ENCODE data around the gene MYLK4.
"Not testable (repeated sequence)": the region's sequence is repeated elsewhere in the genome, so short reads cannot be mapped to it uniquely, and the experiment has no call there.

MYLK4 gene

GRCh38 chr6:2765166-2765895, 14.6 kb upstream of the MYLK4 start, which contains the start of gene WRNIP1:
Gene WRNIP1 (plus strand): TSS chr6:2765393. CDS start chr6:2765623, 230 bp downstream.
- TF ChIP-seq CTCF (IDR thresholded peaks at IDR 0.05; ENCODE audit: low read depth, low read length, missing control alignments): peak; percentile 28
- DNase-seq (ENCODE audit: extremely low read depth, low read depth): peak; percentile 93
- H3K4me3 ChIP-seq (replicated peaks; ENCODE audit: low read depth, low read length): peak within 1 kb of the TSS; percentile 90

GRCh38 chr6:2764610-2765165, 14.0 kb upstream of the MYLK4 start:
- no peak for TF ChIP-seq CTCF (IDR thresholded peaks at IDR 0.05; ENCODE audit: low read depth, low read length, missing control alignments)
- no peak for DNase-seq (ENCODE audit: extremely low read depth, low read depth)
- peak overlapping the region; percentile 52 for H3K4me3 ChIP-seq (replicated peaks; ENCODE audit: low read depth, low read length)

- TF ChIP-seq CTCF (IDR thresholded peaks at IDR 0.05; ENCODE audit: low read depth, low read length, missing control alignments): no peak
- H3K4me3 ChIP-seq (replicated peaks; ENCODE audit: low read depth, low read length): peak overlapping the region; percentile 52
- DNase-seq (ENCODE audit: extremely low read depth, low read depth): no peak
Observed at GRCh38 chr6:2763876-2764540, 13.3 kb upstream of the MYLK4 start.

GRCh38 chr6:2763345-2763841, 12.7 kb upstream of the MYLK4 start:
- no peak for DNase-seq (ENCODE audit: extremely low read depth, low read depth)
- no peak overlapping the region for H3K4me3 ChIP-seq (replicated peaks; ENCODE audit: low read depth, low read length)
- TF ChIP-seq CTCF (IDR thresholded peaks at IDR 0.05; ENCODE audit: low read depth, low read length, missing control alignments): no peak

- not testable (repeated sequence) for DNase-seq (ENCODE audit: extremely low read depth, low read depth); H3K4me3 ChIP-seq (replicated peaks; ENCODE audit: low read depth, low read length)
Observed at GRCh38 chr6:2762868-2763267, 12.1 kb upstream of the MYLK4 start.

- no peak overlapping the region for H3K4me3 ChIP-seq (replicated peaks; ENCODE audit: low read depth, low read length)
- DNase-seq (ENCODE audit: extremely low read depth, low read depth): no peak
- peak; percentile 5 for TF ChIP-seq CTCF (IDR thresholded peaks at IDR 0.05; ENCODE audit: low read depth, low read length, missing control alignments)
Observed at GRCh38 chr6:2760882-2761842, 10.4 kb upstream of the MYLK4 start.
